Tibial artery (tissue), 4 donors: ENCODE results near the gene LGR6.

ENCODE experiments used
- DNase-seq, 2 donors: peaks; one replicate each; pipeline ENCODE4 v3.0.0-alpha.2; 2019
- H3K27ac ChIP-seq, 2 donors: fragments of 200-600 bp; sonication (generic) in 1 of 2; 1 replicate in 1 of 2; 2 replicates in 1 of 2; pipeline ENCODE4 v1.5.1; 2018 to 2019; ENCODE audit warnings: mild to moderate bottlenecking in 1 of 2
- H3K27me3 ChIP-seq, 2 donors: fragments of 200-600 bp; sonication (generic) in 1 of 2; one replicate each; pipeline versions ENCODE4 v1.5.1 to v1.6.0; 2016 to 2019
- H3K36me3 ChIP-seq, 3 donors: fragments of 200-600 bp; sonication (generic) in 2 of 3; one replicate each; pipeline ENCODE4 v1.5.1; 2016 to 2019; ENCODE audit warnings: mild to moderate bottlenecking in 2 of 3
- H3K4me1 ChIP-seq, 4 donors: fragments of 200-600 bp; sonication (generic) in 2 of 4; 1 replicate in 3 of 4; 2 replicates in 1 of 4; pipeline ENCODE4 v1.5.1; 2016 to 2019
- H3K4me3 ChIP-seq, 2 donors: fragments of 200-600 bp; sonication (generic) in 1 of 2; 1 replicate in 1 of 2; 2 replicates in 1 of 2; pipeline ENCODE4 v1.5.1; 2018 to 2019; ENCODE audit warnings: mild to moderate bottlenecking in 2 of 2
- H3K9me3 ChIP-seq, 3 donors: fragments of 200-600 bp; sonication (generic) in 1 of 3; one replicate each; pipeline ENCODE4 v1.5.1; 2016 to 2019
- intact Hi-C: fragments of 100-400 bp; cut with DNase I; formaldehyde crosslinking; loops from one replicate; pipeline ENCODE4 v1.15.0; 2023; ENCODE audit warnings: low total_unique reads
- TF ChIP-seq, protein P1 (sequence below), 2 experiments: fragments of 200-600 bp in 1 of 2; fragments of 450-650 bp in 1 of 2; IDR thresholded peaks; one replicate each; pipeline ENCODE4 v1.5.1; 2017 to 2019; ENCODE audit warnings: antibody characterized with exemption in 2 of 2, mild to moderate bottlenecking in 1 of 2, moderate library complexity in 1 of 2

Gene LGR6

DNA sequence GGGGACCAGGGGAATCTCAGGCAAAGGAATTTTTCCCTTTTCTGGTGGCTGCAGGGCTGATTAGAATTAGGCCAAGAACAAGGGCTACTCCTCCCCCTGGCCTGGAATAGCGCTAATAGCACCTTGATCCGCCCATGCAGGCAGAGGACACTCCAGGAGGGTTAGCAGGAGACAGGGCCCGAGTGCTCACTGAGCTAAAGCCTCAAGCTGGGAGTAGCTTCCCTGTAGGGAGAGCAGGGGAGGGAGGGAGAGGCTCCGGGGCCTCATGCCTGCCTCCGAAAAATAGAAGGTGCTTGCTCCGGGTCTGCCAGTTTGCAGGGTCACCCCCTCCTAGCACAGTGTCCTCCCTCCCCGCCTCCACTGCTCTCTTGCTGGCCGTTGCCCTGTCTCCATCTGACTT is 37.0 kb upstream of the LGR6 start:
- no peak overlapping the region for H3K4me3 ChIP-seq
- peaks cover 0 to 11% of the 10 kb centered on the region in 2 donors for H3K27me3 ChIP-seq
- DNase-seq = no peak
- H3K27ac ChIP-seq = no peak overlapping the region
- TF ChIP-seq, protein P1, sequence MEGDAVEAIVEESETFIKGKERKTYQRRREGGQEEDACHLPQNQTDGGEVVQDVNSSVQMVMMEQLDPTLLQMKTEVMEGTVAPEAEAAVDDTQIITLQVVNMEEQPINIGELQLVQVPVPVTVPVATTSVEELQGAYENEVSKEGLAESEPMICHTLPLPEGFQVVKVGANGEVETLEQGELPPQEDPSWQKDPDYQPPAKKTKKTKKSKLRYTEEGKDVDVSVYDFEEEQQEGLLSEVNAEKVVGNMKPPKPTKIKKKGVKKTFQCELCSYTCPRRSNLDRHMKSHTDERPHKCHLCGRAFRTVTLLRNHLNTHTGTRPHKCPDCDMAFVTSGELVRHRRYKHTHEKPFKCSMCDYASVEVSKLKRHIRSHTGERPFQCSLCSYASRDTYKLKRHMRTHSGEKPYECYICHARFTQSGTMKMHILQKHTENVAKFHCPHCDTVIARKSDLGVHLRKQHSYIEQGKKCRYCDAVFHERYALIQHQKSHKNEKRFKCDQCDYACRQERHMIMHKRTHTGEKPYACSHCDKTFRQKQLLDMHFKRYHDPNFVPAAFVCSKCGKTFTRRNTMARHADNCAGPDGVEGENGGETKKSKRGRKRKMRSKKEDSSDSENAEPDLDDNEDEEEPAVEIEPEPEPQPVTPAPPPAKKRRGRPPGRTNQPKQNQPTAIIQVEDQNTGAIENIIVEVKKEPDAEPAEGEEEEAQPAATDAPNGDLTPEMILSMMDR (IDR thresholded peaks at IDR 0.05) = no peak
- H3K9me3 ChIP-seq = no peaks in the 10 kb centered on the region
- H3K36me3 ChIP-seq = no peaks in the 10 kb centered on the region
- peaks cover 0 to 11% (median 2%) of the 10 kb centered on the region in 4 donors for H3K4me1 ChIP-seq
- intact Hi-C loops = no loop called here

DNA sequence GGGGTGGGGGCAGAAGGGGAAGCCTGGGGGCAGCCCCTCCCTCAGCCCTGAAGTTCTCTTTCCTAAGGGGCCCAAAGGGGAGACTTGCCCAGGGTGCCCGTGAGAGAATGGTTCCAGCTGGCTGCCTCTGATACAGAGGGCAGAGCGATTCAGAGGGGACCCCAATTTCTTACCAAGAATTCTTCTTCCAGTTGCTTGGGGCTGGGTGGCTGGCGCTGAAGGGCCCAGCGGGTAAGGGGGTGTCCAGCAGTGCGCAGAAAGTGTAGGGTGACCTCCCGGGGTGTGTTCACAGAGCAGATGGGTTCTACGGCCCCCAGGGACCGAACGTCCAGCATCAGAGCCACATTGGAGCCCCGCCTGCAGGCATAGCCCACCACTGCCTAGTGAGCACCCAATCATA is 35.7 kb upstream of the LGR6 start:
- no peak for DNase-seq
- intact Hi-C loops = no loop called here
- Histone ChIP-seq H3K4me1 (peaks cover 0 to 11% (median 2%) of the 10 kb centered on the region in 4 donors), H3K36me3 (no peaks in the 10 kb centered on the region), H3K27me3 (peaks cover 0 to 8% of the 10 kb centered on the region in 2 donors), H3K27ac (no peak overlapping the region), H3K4me3 (no peak overlapping the region), H3K9me3 (no peaks in the 10 kb centered on the region)
- TF ChIP-seq, protein P1 (IDR thresholded peaks at IDR 0.05) = no peak

DNA sequence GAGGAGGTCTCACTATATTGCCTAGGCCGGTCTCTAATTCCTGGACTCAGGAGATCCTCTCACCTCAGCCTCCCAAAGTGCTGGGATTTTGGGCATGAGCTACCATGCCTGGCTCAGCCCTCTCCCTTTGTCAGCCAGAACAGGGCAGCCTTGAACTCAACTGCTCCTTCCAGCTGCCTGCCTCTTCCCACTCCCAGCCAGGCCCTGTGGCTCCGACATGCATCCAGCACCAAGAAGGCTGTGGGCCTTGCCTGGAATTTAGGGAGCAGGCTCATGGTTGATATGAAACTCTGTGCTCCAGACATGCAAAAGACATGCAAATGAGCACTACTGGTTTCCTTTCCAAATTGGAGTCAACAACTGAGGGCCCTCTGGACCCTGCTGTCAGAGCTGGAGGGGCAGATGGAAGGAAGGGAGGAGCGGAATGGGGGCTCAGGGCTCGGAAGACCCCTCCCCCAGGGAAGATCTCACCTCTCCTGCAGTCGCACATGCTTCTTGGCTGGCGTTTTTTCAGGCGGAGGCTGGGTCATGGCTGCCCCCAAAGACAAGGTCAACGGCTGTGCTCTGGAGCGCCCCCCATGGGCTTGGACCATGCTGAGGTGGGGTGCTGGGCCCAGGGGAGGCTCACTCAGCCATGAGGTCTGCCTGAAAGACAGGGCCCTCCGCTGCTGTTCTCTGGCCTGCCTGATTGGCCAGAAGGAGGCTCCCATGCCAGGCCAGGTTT is 34.6 kb upstream of the LGR6 start:
- intact Hi-C loops = no loop called here
- Histone ChIP-seq H3K9me3 (no peaks in the 10 kb centered on the region), H3K27me3 (peaks cover 0 to 2% of the 10 kb centered on the region in 2 donors), H3K27ac (no peak overlapping the region), H3K36me3 (no peaks in the 10 kb centered on the region), H3K4me3 (no peak overlapping the region), H3K4me1 (peaks cover 0 to 11% (median 3%) of the 10 kb centered on the region in 4 donors)
- TF ChIP-seq, protein P1 (IDR thresholded peaks at IDR 0.05) = no peak
- DNase-seq = no peak

DNA sequence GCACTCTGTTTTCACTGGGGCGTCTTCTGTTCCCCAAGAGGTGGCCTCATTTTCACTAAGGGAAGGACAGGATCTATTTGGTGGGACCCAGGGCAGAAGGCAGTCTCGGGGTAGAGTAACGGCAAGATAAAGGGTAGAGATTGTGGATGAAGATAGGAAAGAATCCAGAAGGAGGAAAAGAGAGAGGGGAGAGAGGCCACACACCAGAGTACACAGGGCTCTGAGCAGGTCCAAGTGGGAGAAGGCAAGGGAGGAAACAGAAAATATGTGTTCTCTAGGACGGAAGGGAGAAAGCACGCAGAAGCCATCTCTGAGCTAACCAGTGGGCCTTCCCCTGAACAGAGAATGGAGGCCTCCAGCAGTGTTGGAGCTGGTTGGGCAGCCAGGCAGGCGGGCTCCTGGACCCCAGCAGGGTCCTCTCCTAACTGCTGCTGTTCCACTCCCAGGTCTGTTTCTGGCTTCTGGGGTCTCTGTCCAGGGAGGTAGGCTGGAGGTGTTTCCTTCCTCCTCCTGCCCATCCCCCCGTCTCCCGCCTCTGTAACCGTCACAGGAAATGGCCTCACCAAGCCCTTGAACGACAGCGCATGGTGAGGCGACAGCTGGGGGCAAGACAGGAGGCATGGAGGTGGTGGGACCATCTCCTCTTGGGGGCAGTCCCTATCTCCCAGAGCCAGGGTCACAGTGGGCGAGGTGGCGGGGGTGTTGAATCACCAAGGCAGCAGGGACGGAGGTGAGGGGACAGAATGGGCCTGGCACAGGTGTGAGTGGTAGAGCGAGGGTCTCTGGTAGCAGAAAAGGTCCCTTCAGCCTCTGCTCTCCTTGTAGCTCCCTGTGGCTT is 33.8 kb upstream of the LGR6 start:
- Histone ChIP-seq H3K9me3 (no peaks in the 10 kb centered on the region), H3K4me3 (peak overlapping the region in 1 of 2 donors; percentile 1), H3K36me3 (no peaks in the 10 kb centered on the region), H3K27me3 (no peaks in the 10 kb centered on the region), H3K27ac (no peak overlapping the region), H3K4me1 (peaks cover 0 to 9% (median 3%) of the 10 kb centered on the region in 4 donors)
- intact Hi-C loops = no loop called here
- no peak for DNase-seq
- TF ChIP-seq, protein P1 (IDR thresholded peaks at IDR 0.05) = no peak

DNA sequence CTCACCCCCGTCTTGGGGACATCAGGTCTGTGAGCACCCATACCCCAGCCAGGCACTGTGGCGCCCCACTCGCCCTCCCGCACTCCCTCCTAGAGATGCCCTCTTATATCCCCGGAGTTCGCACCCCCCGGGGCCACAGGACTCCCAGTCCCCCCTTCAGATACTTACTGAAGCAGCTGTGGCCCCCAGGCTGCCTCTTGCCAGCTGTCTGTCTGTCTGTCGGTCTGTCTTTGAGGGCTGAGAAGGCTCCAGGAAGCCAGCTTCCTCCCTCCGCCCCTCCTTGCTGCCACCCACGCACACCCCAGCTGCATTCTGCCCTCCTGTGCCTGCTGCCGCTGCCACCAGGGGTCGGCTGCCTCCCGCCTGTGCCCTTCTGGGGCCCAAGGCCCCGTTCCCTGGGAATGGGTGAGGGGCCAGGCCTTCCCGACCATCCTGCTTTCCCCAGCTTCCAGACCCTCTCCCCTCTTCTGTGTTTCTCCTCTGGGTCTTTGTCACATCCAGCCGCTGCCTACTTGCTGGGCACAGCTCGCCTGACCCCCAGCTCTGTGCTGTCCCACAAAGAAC is 33.1 kb upstream of the LGR6 start, which contains the start of gene PTPN7:
PTPN7 (minus strand) TSS at position 226 of the 564 bp plus-strand sequence. CDS start 1,200 bp downstream, outside the sequence.
- Histone ChIP-seq H3K36me3 (no peaks in the 10 kb centered on the region), H3K9me3 (no peaks in the 10 kb centered on the region), H3K4me3 (peak within 1 kb of the TSS in 1 of 2 donors; percentile 1), H3K4me1 (peaks cover 0 to 3% (median 1%) of the 10 kb centered on the region in 4 donors), H3K27me3 (no peaks in the 10 kb centered on the region), H3K27ac (no peak within 1 kb of the TSS)
- DNase-seq = no peak
- TF ChIP-seq, protein P1 (IDR thresholded peaks at IDR 0.05) = no peak
- intact Hi-C loops = no loop called here
